H1 (cell line): ENCODE measurements around the gene SOX13. TPM values are rescaled to one million over a fixed set of nuclear protein-coding genes. Genes with fewer than 3 reads are reported as not detected.

Experiments used
- ASH2L ChIP-seq: fragments of 200-600, 300-600 bp; sonication (generic); IDR thresholded peaks from one replicate; pipeline ENCODE4 v1.7.1; 2017; ENCODE audit warnings: low read length
- CHD2 ChIP-seq: IDR thresholded peaks from 2 replicates; pipeline ENCODE4 v1.6.1; 2012; ENCODE audit warnings: low read length, improper control_type of control experiment
- RNF2 ChIP-seq: fragments of 200-900, 300-1000 bp; sonication (generic); IDR thresholded peaks from 2 replicates; pipeline ENCODE4 v1.7.1; 2016; ENCODE audit warnings: borderline replicate concordance, low read depth, mild to moderate bottlenecking, antibody characterized with exemption, low read length; ENCODE audit not compliant: poor library complexity, severe bottlenecking; ENCODE audit errors: missing control alignments
- SIN3A ChIP-seq, 2 experiments: IDR thresholded peaks in 1 of 2; conservative IDR thresholded peaks in 1 of 2; 2 replicates each; pipeline ENCODE4 v1.6.1; 2011 to 2012; ENCODE audit warnings: low read length in 2 of 2, improper control_type of control experiment in 1 of 2, low read depth in 1 of 2, mild to moderate bottlenecking in 1 of 2
- SP2 ChIP-seq: IDR thresholded peaks from 2 replicates; pipeline ENCODE4 v1.6.1; 2012; ENCODE audit warnings: mild to moderate bottlenecking, low read length, inconsistent platforms
- TAF7 ChIP-seq: optimal IDR thresholded peaks from 2 replicates; pipeline ENCODE3; 2011; ENCODE audit warnings: low read depth, mild to moderate bottlenecking, inconsistent platforms, low read length, moderate library complexity, borderline replicate concordance
- YY1 ChIP-seq: IDR thresholded peaks from 2 replicates; pipeline ENCODE4 v1.6.1; 2011; ENCODE audit warnings: low read depth, mild to moderate bottlenecking, low read length
- polyA plus RNA-seq, 7 experiments: library from polyadenylated mRNA; depleted of rRNA in 3 of 7; stranded (reverse) in 5 of 7; unstranded in 2 of 7; fragments of >200 nt in 5 of 7; fragments of 200-250 nt in 2 of 7; gene quantifications; 1 replicate in 5 of 7; 2 replicates in 1 of 7; 4 replicates in 1 of 7; pipeline versions ENCODE4 v1.2.1 to v1.2.3, GENCODE V29; 2011 to 2013; ENCODE audit warnings: missing spikeins in 2 of 7, mixed read lengths in 2 of 7
- total RNA-seq: library from RNA; stranded (reverse); fragmentation: NEBNext Ultra II Directional; extraction: Animal tissue kit (Norgen Biotek cat#: 25700); gene quantifications from 2 replicates; pipeline ENCODE4 v1.2.1, GENCODE V29; 2021

Gene SOX13
- total and polyA plus RNA-seq, 2 of the 8 experiments (the other 6 are each of a cell fraction or from before 2014, with no cell fraction given), result 113 to 173 TPM

DNA sequence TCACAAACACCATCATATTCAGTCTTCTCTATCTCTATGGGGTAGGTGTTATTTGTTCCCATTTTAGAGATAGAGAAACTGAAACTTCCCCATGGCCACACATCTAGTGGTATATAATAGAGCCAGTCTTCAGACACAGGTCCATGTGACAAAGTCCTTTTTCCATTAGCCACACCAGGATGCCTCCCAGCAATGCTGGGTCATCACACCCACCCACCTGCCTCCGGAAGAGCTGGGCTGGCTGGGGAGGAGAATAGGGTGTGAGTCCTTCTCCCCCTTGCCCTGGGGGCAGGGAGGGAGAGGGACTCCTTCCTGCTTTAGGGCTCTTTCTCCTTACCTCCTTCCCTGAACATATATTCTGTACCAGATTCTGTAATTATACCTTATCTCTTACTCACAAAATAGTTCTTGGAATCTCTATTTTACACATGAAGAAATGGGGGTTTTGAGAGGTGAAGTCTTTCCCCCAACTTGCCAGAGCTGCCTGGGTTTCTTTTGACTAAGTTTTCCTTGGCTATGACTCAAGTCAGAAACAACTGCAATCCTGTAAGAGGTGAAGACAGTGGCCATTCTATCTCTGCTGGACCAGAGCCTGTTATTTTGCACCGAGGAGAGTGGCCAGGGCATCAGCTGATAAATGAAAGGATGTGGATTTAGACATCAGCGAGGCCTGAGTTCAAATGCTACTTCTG, 30.0 kb downstream of the SOX13 start (continued):
- TF ChIP-seq RNF2 (no peak), TAF7 (no peak), CHD2 (no peak), YY1 (no peak), ASH2L (no peak), SP2 (no peak), SIN3A (conservative IDR thresholded peaks at IDR 0.05 in 1 of 2, IDR thresholded peaks at IDR 0.05 in 1 of 2; ENCODE audit: low read depth in 1 of 2, low read length in 2 of 2) (no peak)
- TF ChIP-seq, all 59 proteins: peak for 0
